HEK293 (cell line): ENCODE measurements around the gene ASB8.

Experiments
- FEZF1 ChIP-seq: fragments of 450-650 bp; formaldehyde crosslinking; IDR thresholded peaks from 2 replicates; pipeline ENCODE4 v1.5.1; 2016; ENCODE audit warnings: missing biosample characterization, missing genetic modification characterization
- HIC1 ChIP-seq: fragments of 450-650 bp; formaldehyde crosslinking; IDR thresholded peaks from 2 replicates; pipeline ENCODE4 v1.5.1; 2016; ENCODE audit warnings: missing biosample characterization, missing genetic modification characterization
- HOXD13 ChIP-seq: sonication (generic); formaldehyde crosslinking; IDR thresholded peaks from 2 replicates; pipeline ENCODE4 v1.8.0; 2022; ENCODE audit warnings: missing genetic modification reagents, borderline replicate concordance
- OVOL3 ChIP-seq: fragments of 450-650 bp; formaldehyde crosslinking; IDR thresholded peaks from 2 replicates; pipeline ENCODE4 v1.5.1; 2016; ENCODE audit warnings: missing biosample characterization, missing genetic modification characterization
- PRDM10 ChIP-seq: fragments of 450-650 bp; formaldehyde crosslinking; IDR thresholded peaks from 2 replicates; pipeline ENCODE4 v1.5.1; 2016; ENCODE audit warnings: missing biosample characterization, missing genetic modification characterization
- PRDM6 ChIP-seq: fragments of 450-650 bp; formaldehyde crosslinking; IDR thresholded peaks from 2 replicates; pipeline ENCODE4 v1.5.1; 2017; ENCODE audit warnings: missing biosample characterization, missing genetic modification characterization
- RBAK ChIP-seq: fragments of 450-650 bp; formaldehyde crosslinking; IDR thresholded peaks from 2 replicates; pipeline ENCODE4 v1.5.1; 2016; ENCODE audit warnings: missing biosample characterization, missing genetic modification characterization
- REST ChIP-seq: fragments of 450-650 bp; formaldehyde crosslinking; IDR thresholded peaks from 2 replicates; pipeline ENCODE4 v1.5.1; 2016; ENCODE audit warnings: missing biosample characterization, missing genetic modification characterization
- SCRT2 ChIP-seq: fragments of 450-650 bp; formaldehyde crosslinking; IDR thresholded peaks from 2 replicates; pipeline ENCODE4 v1.5.1; 2016; ENCODE audit warnings: missing biosample characterization, missing genetic modification characterization
- ZBTB6 ChIP-seq: fragments of 450-650 bp; formaldehyde crosslinking; IDR thresholded peaks from 2 replicates; pipeline ENCODE4 v1.5.1; 2017; ENCODE audit warnings: missing biosample characterization, missing genetic modification characterization
- ZFHX2 ChIP-seq: fragments of 450-650 bp; formaldehyde crosslinking; conservative IDR thresholded peaks from 2 replicates; pipeline ENCODE4 v1.5.1; 2016; ENCODE audit warnings: missing biosample characterization, missing genetic modification characterization
- ZFP3 ChIP-seq: fragments of 450-650 bp; formaldehyde crosslinking; IDR thresholded peaks from 2 replicates; pipeline ENCODE4 v1.5.1; 2016; ENCODE audit warnings: low read depth, missing biosample characterization, missing genetic modification characterization
- ZIC2 ChIP-seq: fragments of 450-650 bp; formaldehyde crosslinking; IDR thresholded peaks from 2 replicates; pipeline ENCODE4 v1.5.1; 2016; ENCODE audit warnings: missing biosample characterization, missing genetic modification characterization
- ZNF148 ChIP-seq: fragments of 450-650 bp; formaldehyde crosslinking; IDR thresholded peaks from 2 replicates; pipeline ENCODE4 v1.5.0; 2017; ENCODE audit warnings: missing biosample characterization, missing genetic modification characterization, borderline replicate concordance
- ZNF184 ChIP-seq: fragments of 450-650 bp; IDR thresholded peaks from 2 replicates; pipeline ENCODE4 v1.5.1; 2018; ENCODE audit warnings: missing biosample characterization, mild to moderate bottlenecking, missing genetic modification characterization
- ZNF19 ChIP-seq: fragments of 450-650 bp; formaldehyde crosslinking; IDR thresholded peaks from 2 replicates; pipeline ENCODE4; 2016; ENCODE audit warnings: missing biosample characterization, missing genetic modification characterization, low read depth
- ZNF26 ChIP-seq: fragments of 450-650 bp; formaldehyde crosslinking; IDR thresholded peaks from 2 replicates; pipeline ENCODE4 v1.5.1; 2016; ENCODE audit warnings: missing biosample characterization, missing genetic modification characterization
- ZNF335 ChIP-seq: fragments of 450-650 bp; formaldehyde crosslinking; conservative IDR thresholded peaks from 2 replicates; pipeline ENCODE4 v1.5.1; 2016; ENCODE audit warnings: missing biosample characterization, missing genetic modification characterization
- ZNF423 ChIP-seq: fragments of 450-650 bp; formaldehyde crosslinking; IDR thresholded peaks from 2 replicates; pipeline ENCODE4 v1.5.1; 2016; ENCODE audit warnings: missing biosample characterization, missing genetic modification characterization
- ZNF621 ChIP-seq: fragments of 450-650 bp; formaldehyde crosslinking; IDR thresholded peaks from 2 replicates; pipeline ENCODE4 v1.5.1; 2017; ENCODE audit warnings: missing biosample characterization, missing genetic modification characterization
- ZNF658 ChIP-seq: fragments of 450-650 bp; formaldehyde crosslinking; IDR thresholded peaks from 2 replicates; pipeline ENCODE4; 2016; ENCODE audit warnings: missing biosample characterization, missing genetic modification characterization
- ZNF707 ChIP-seq: fragments of 450-650 bp; formaldehyde crosslinking; IDR thresholded peaks from 2 replicates; pipeline ENCODE4 v1.5.1; 2016; ENCODE audit warnings: missing biosample characterization, missing genetic modification characterization
- ZNF76 ChIP-seq: fragments of 450-650 bp; formaldehyde crosslinking; IDR thresholded peaks from 2 replicates; pipeline ENCODE4; 2016; ENCODE audit warnings: low read depth, missing biosample characterization, missing genetic modification characterization, borderline replicate concordance

Gene ASB8

GRCh38 chr12:48197971-48198671, 40.8 kb upstream of the ASB8 start (continued):
- TF ChIP-seq ZBTB6 (peak; percentile 7; the same call in 1 of the 2 replicates), HOXD13 (CRISPR knock-in tag) (no peak), ZNF335 (tag by site-specific recombination) (peak; percentile 13), ZNF423 (tag by site-specific recombination) (no peak), ZNF19 (tag by site-specific recombination) (no peak), PRDM10 (peak; percentile 87), ZIC2 (tag by site-specific recombination) (no peak), ZNF26 (tag by site-specific recombination) (no peak), RBAK (tag by site-specific recombination) (no peak), ZFHX2 (tag by site-specific recombination) (no peak), ZNF76 (tag by site-specific recombination) (peak; percentile 57), ZNF621 (no peak), ZNF184 (tag by site-specific recombination) (no peak), HIC1 (tag by site-specific recombination) (no peak), ZNF148 (tag by site-specific recombination) (no peak), ZFP3 (tag by site-specific recombination) (no peak), REST (tag by site-specific recombination) (no peak), OVOL3 (tag by site-specific recombination) (0 out of 2 replicates have a peak, but pooled peaks have one; percentile 14), PRDM6 (tag by site-specific recombination) (no peak), SCRT2 (tag by site-specific recombination) (peak; percentile 57), FEZF1 (tag by site-specific recombination) (no peak), ZNF707 (tag by site-specific recombination) (no peak), ZNF658 (tag by site-specific recombination) (no peak)
